ENCODE measurements around the gene RFXANK.

DNA sequence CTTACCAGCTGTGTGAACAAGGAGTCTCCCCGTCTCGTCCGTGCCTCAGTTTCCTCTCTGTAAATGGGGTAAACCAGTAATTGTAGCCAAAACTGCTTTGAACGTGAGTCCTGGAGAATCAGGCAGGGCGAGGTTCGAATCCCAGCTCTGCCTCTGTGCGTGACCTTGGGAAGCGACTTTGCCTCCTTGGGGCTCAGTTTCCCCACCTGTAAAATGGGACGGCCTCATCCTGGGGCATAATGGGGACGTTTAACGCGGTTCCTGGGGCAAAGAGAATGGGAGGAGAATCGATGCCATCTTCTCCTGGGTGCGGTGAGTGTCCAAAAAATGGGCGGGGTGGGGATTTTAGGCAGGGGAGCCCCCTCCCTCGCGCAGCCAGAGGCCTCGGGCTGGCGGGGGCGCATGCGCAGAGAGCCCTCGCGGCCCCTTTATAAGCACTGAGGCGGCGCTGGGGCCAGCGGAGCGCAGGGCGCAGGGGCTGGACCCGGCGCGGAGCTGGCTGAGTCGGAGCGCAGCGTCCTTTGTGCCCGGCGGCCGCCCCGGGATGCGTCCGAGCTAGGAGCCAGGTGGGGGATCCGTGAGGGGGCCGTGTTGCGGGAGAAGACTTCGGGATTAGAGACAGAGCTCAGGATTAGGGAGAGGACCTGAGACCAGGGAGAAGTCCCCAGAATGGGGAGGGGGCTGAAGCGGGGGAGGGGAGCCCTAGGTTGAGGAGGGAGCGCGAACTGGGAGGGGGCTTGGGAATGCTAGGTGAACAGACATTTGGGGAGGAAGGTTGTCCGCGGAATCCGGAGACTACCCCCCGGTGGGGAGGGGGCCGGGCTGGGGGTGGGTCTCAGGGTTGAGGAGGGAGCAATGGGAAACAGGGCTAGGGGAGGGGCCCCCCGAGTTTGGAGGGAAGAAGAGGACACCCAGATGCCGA lies 19.7 kb downstream of the RFXANK start, which contains the start of gene NCAN:
- no peak for TF ChIP-seq PATZ1 (CRISPR knock-in tag; IDR thresholded peaks at IDR 0.05; ENCODE audit: borderline replicate concordance)
- no peak for TF ChIP-seq ESRRG (CRISPR knock-in tag; IDR thresholded peaks at IDR 0.05)
- no peak for TF ChIP-seq ZNF70 (CRISPR knock-in tag; IDR thresholded peaks at IDR 0.05)
- no peak for TF ChIP-seq BACH2 (CRISPR knock-in tag; IDR thresholded peaks at IDR 0.05; ENCODE audit: borderline replicate concordance)
- TF ChIP-seq SNAI2 (CRISPR knock-in tag; IDR thresholded peaks at IDR 0.05) = no peak
- TF ChIP-seq CSDC2 (CRISPR knock-in tag; IDR thresholded peaks at IDR 0.05) = no peak

Data from SK-N-SH treated with all-trans-retinoic acid at 6 μM for 48 hours (cell line).